ENCODE results near the gene CCDC177.

CCDC177 gene

GRCh38 chr14:69551511-69551910 lies 23.2 kb downstream of the CCDC177 start:
- H3K4me3 ChIP-seq (ENCODE audit: low read depth, low read length), result no peak overlapping the region
- no peak for TF ChIP-seq CTCF (conservative IDR thresholded peaks at IDR 0.05; ENCODE audit: low read depth, low read length)
- no peak for DNase-seq (ENCODE audit: low read depth)

- no peak for DNase-seq (ENCODE audit: low read depth)
- no peak overlapping the region for H3K4me3 ChIP-seq (ENCODE audit: low read depth, low read length)
- no peak for TF ChIP-seq CTCF (conservative IDR thresholded peaks at IDR 0.05; ENCODE audit: low read depth, low read length)
Measured at GRCh38 chr14:69548566-69548965, 26.1 kb downstream of the CCDC177 start.

GRCh38 chr14:69547701-69548348 lies 26.8 kb downstream of the CCDC177 start:
- peak; percentile 26 for DNase-seq (ENCODE audit: low read depth)
- peak; percentile 64 for TF ChIP-seq CTCF (conservative IDR thresholded peaks at IDR 0.05; ENCODE audit: low read depth, low read length)
- H3K4me3 ChIP-seq (ENCODE audit: low read depth, low read length), result peak overlapping the region; percentile 34

- H3K4me3 ChIP-seq (ENCODE audit: low read depth, low read length), result no peak overlapping the region
- no peak for TF ChIP-seq CTCF (conservative IDR thresholded peaks at IDR 0.05; ENCODE audit: low read depth, low read length)
- DNase-seq (ENCODE audit: low read depth), result peak; percentile 94
Measured at GRCh38 chr14:69543341-69544115, 31.1 kb downstream of the CCDC177 start.

- no peak for DNase-seq (ENCODE audit: low read depth)
- no peak for TF ChIP-seq CTCF (conservative IDR thresholded peaks at IDR 0.05; ENCODE audit: low read depth, low read length)
- H3K4me3 ChIP-seq (ENCODE audit: low read depth, low read length), result no peak overlapping the region
Measured at GRCh38 chr14:69542311-69542710, 32.4 kb downstream of the CCDC177 start.

GRCh38 chr14:69540654-69541335 lies 33.9 kb downstream of the CCDC177 start:
- no peak for DNase-seq (ENCODE audit: low read depth)
- no peak for TF ChIP-seq CTCF (conservative IDR thresholded peaks at IDR 0.05; ENCODE audit: low read depth, low read length)
- H3K4me3 ChIP-seq (ENCODE audit: low read depth, low read length), result no peak overlapping the region

All from choroid plexus epithelial cell (primary cell).